Activated CD4-positive, alpha-beta T cell treated with anti-CD3 and anti-CD28 coated beads, Interleukin-2, Interleukin-6, amounts not matched to agents 100 ng/mL and 50 ng/mL, durations not matched to agents 16 hours and 8 hours (primary cell): ENCODE measurements around the gene GLI3.

Experiments
- DNase-seq: peaks from one replicate; pipeline ENCODE4 v3.0.0-alpha.2; 2020

GLI3 gene

DNA sequence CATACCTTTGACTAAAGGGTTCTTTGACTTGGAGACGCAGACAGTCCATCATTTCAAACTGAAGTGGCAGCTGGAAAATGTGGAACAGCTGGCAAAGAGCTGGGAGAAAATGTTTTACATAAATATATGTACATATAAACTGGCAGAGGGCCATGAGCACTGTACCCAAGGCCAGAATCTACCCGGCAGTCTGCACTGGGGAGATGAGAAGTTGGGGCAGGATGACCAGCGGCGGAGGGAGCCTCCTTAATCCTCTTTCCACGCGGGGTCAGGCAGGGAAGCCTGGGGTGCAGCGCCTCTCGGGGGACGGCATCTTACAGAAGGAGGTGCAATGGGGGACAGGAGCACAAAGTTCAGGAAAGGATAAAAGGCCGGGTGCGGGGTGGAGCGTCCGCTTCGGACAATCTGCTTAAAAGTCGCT is 1.3 kb downstream of the GLI3 start:
- DNase-seq, result no peak

DNA sequence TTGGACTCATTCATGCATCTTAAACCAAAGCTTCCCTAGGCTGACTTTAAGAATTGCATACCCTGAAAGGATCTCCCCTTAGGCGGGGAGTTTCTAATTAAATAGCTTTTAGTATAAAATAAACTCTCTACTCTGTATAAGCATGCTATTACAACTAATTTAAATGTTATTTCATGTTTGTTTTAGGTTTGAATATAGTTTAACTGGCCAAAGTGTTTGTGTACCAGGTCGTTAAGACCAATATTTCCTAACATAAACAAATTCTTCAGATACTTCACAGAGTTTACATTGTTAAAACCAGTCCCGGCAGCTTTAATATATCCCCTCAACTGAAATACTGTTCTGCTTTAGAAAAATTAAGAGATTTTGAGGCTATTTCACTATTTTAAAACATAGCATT is 2.3 kb downstream of the GLI3 start:
- no peak for DNase-seq

DNA sequence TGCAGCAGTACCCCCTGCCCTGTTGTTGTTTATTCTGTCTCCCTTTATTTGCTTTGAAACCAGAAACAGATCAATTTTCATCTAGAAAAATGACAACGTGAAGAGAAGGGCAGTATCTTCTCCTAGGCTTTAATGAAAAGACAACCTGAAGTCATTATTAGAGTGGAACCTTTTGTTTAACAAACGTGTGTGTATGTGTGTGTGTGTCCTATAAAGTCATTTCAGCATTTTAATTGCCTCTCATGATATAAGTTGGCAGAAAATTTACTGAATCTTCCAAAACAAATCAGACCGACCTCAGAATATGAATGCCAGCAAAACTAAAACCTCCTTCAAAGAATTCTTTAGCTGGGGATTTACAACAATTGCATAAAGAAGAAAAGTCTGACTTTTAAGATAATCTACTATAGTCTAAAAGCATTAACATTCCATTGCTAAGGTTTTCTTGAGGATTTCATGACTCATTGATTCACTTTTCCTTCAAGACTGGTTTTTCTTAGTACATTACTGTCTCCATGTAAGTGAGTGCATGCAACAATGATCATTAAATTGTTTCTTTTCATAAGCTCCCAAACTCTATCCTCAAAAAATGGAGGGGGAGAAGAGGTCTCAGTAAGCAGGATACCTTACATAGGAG is 3.2 kb downstream of the GLI3 start:
- DNase-seq, result no peak

- DNase-seq, result no peak
Observed at GRCh38 chr7:42233171-42233570, 3.8 kb downstream of the GLI3 start.

DNA sequence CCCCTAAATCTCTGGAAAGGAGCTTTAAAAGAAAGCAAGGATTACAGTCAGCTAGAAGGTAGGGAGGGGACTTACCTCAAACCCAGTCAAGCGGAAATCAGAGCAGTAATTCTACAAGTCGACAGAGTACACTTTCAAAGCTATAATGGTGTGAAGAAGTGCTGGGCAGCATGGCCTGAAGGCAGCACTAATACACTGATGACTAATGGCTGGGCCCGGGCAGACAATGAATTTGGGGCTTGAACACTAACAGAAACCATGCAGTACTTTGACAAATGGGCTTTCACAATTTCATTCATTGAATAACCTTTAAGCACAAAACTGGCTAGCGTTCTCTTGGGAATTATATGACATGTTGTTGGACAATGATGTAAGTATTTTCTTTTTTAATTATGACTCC is 4.7 kb downstream of the GLI3 start:
- DNase-seq, result no peak

GRCh38 chr7:42231043-42231787 is 5.8 kb downstream of the GLI3 start:
- no peak for DNase-seq

GRCh38 chr7:42227936-42228591 is 8.9 kb downstream of the GLI3 start:
- peak; percentile 2 for DNase-seq

- peak; percentile 13 for DNase-seq
Observed at GRCh38 chr7:42227541-42227935, 9.5 kb downstream of the GLI3 start.

DNA sequence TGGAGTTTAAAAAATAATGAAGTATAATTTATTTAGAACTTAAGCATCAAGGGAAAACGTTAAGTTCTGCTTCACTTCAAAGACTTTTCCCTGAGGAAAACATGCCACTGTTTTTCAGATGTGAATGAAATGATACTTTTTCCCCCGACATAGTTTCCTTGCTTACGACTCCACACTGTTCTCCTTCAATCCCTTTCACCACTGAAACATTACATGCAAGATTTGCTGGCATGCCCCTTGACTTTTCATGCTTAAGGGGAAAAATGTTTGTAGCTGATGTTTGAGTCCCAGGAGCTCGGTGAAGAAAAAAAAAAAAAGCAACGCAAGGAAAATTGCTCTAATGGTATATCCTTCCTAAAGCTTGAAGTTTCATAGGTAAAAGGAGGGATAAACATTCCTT is 10.0 kb downstream of the GLI3 start:
- DNase-seq, result no peak

GRCh38 chr7:42226354-42226941 is 10.6 kb downstream of the GLI3 start:
- DNase-seq, result no peak

GRCh38 chr7:42224391-42225003 is 12.5 kb downstream of the GLI3 start:
- DNase-seq, result no peak

- no peak for DNase-seq
Observed at GRCh38 chr7:42222891-42223290, 14.1 kb downstream of the GLI3 start.

- no peak for DNase-seq
Observed at GRCh38 chr7:42222125-42222524, 14.9 kb downstream of the GLI3 start.

DNA sequence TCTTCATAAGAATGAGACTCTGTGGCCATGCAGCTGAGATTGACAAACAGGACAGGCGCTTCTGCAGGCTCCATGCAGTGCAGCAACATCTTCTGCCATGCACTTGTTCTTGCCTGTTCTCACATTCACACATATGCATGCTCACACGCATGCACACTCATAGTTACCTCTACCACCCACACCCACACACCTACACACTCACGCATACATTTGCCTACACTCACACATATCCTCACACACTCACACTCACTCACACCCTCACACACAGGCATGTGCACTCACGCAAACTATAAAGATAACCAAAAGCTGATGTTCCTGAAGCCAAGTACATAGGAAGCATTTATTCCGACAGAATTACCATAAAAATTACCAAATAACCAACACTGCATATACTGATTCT is 15.7 kb downstream of the GLI3 start:
- no peak for DNase-seq

- no peak for DNase-seq
Observed at GRCh38 chr7:42219447-42219846, 17.6 kb downstream of the GLI3 start.

- no peak for DNase-seq
Observed at GRCh38 chr7:42218248-42218647, 18.8 kb downstream of the GLI3 start.

DNA sequence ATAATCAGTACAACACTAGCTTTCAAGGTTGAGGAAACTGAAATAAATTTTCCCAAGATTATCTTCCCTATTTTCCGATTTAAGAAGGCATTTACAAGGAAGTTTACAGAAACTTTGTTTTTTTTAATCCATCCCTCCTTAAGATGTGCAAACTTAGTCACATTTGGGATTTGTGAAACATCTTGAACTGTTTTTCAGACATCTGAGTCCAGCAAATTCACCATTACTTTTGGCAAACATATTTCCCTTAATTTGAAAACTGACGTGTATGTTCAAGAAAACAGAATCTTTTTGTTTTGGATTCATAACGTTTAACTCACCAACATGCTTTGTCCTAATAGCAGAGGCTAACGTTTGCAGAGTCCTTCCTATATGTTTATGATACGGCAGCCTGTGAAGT is 19.5 kb downstream of the GLI3 start:
- no peak for DNase-seq

GRCh38 chr7:42217053-42217452 is 20.0 kb downstream of the GLI3 start:
- no peak for DNase-seq

DNA sequence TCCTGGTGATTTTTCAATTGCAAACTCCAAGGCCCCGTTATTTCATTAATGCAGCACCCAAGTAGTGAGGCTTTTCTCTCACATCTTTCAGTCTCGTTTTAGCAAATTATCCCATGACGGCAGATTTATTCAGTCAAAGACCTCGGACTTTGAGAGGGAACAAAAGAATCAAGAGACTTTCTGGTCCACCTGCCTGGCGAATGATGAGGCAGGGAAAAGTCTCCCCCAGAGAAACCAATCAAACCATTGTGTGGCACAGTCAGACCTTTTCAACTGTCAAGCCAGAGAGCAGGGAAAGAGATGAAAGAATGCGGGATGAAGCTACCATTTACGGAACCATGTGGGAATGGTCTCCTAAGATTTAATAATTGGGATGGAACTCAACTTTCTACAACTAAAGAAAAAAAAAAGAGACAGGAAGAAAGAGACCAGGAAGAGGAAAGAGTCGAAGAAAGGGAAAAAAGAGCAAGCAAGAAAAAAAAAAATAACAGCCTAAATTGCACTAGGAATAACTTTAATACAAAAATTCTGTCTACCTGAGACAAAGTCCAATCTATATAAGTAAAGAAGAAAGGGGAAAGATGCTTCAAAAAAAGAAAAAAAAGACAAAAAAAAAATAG is 22.8 kb downstream of the GLI3 start:
- no peak for DNase-seq

GRCh38 chr7:42213093-42213492 is 23.9 kb downstream of the GLI3 start:
- DNase-seq, result no peak

- no peak for DNase-seq
Observed at GRCh38 chr7:42212541-42213090, 24.4 kb downstream of the GLI3 start.

GRCh38 chr7:42211938-42212337 is 25.1 kb downstream of the GLI3 start:
- no peak for DNase-seq

GRCh38 chr7:42210779-42211178 is 26.2 kb downstream of the GLI3 start:
- DNase-seq, result no peak
